ENCODE data around the gene SMG6.
"Not testable (repeated sequence)": the region's sequence is repeated elsewhere in the genome, so short reads cannot be mapped to it uniquely, and the experiment has no call there.

The SMG6 gene

GRCh38 chr17:2019723-2020122 lies 283.9 kb downstream of the SMG6 start:
- no peak for DNase-seq

GRCh38 chr17:2018716-2019510 lies 284.7 kb downstream of the SMG6 start:
- no peak for DNase-seq

GRCh38 chr17:2017274-2017941 lies 286.2 kb downstream of the SMG6 start:
- no peak for DNase-seq

GRCh38 chr17:2016494-2016893 lies 287.1 kb downstream of the SMG6 start:
- DNase-seq = no peak

- no peak for DNase-seq
Observed at GRCh38 chr17:2015314-2015713, 288.3 kb downstream of the SMG6 start.

GRCh38 chr17:2013994-2014317 lies 289.6 kb downstream of the SMG6 start:
- no peak for DNase-seq

- DNase-seq = not testable (repeated sequence)
Observed at GRCh38 chr17:2013220-2013993, 290.2 kb downstream of the SMG6 start.

GRCh38 chr17:2012499-2012898 lies 291.1 kb downstream of the SMG6 start:
- DNase-seq = no peak

- DNase-seq = no peak
Observed at GRCh38 chr17:2011411-2012371, 291.9 kb downstream of the SMG6 start.

Measured in activated CD4-positive, alpha-beta T cell treated with anti-CD3 and anti-CD28 coated beads, Interleukin-2, Interleukin-6, amounts not matched to agents 100 ng/mL and 50 ng/mL, durations not matched to agents 16 hours and 8 hours (primary cell).